CD14-positive monocyte (primary cell): Measurements from ENCODE around the gene FREM3. TPM values are rescaled to one million over a fixed set of nuclear protein-coding genes. Genes with fewer than 3 reads are reported as not detected.

Experiments used
- DNase-seq, 3 donors: peaks; one replicate each; pipeline ENCODE4 v3.0.0-alpha.2; 2011 to 2022
- H2AFZ ChIP-seq: 2 replicates; pipeline ENCODE4 v1.6.0; 2012; ENCODE audit warnings: mild to moderate bottlenecking, low read depth, low read length, inconsistent platforms; ENCODE audit not compliant: insufficient read depth, poor library complexity, severe bottlenecking
- H3K27ac ChIP-seq, 2 donors: 1 replicate in 1 of 2; 2 replicates in 1 of 2; pipeline ENCODE4 v1.5.1; 2012 to 2013; ENCODE audit warnings: low read length in 2 of 2, control low read depth in 1 of 2, inconsistent platforms in 1 of 2, low read depth in 1 of 2, mild to moderate bottlenecking in 1 of 2
- H3K27me3 ChIP-seq, 2 donors: one replicate each; pipeline versions ENCODE4 v1.6.0 to v1.6.1; 2011 to 2013; ENCODE audit warnings: low read length in 2 of 2; ENCODE audit not compliant: control insufficient read depth in 2 of 2, insufficient read depth in 2 of 2
- H3K36me3 ChIP-seq, 2 donors: replicated peaks in 1 of 2; 1 replicate in 1 of 2; 2 replicates in 1 of 2; pipeline versions ENCODE4 v1.5.1 to v1.6.1; 2012 to 2013; ENCODE audit warnings: low read length in 2 of 2, control low read depth in 1 of 2, inconsistent platforms in 1 of 2, mild to moderate bottlenecking in 1 of 2; ENCODE audit not compliant: insufficient read depth in 2 of 2, control insufficient read depth in 1 of 2
- H3K4me1 ChIP-seq, 2 donors: 1 replicate in 1 of 2; 2 replicates in 1 of 2; pipeline versions ENCODE4 v1.5.1 to v1.6.1; 2012 to 2013; ENCODE audit warnings: low read length in 2 of 2, control low read depth in 1 of 2, inconsistent platforms in 1 of 2, mild to moderate bottlenecking in 1 of 2, moderate library complexity in 1 of 2; ENCODE audit not compliant: insufficient read depth in 2 of 2, control insufficient read depth in 1 of 2
- H3K4me2 ChIP-seq: replicated peaks from 2 replicates; pipeline ENCODE3; 2012; ENCODE audit warnings: low read length, moderate library complexity, mild to moderate bottlenecking; ENCODE audit not compliant: poor library complexity, severe bottlenecking; ENCODE audit errors: extremely low read depth
- H3K4me3 ChIP-seq, 3 experiments: fragments of 200-600 bp in 1 of 3; sonication (generic) in 1 of 3; replicated peaks in 1 of 3; 1 replicate in 2 of 3; 2 replicates in 1 of 3; pipeline ENCODE4 v1.5.1; 2011 to 2013; ENCODE audit warnings: low read length in 3 of 3, mild to moderate bottlenecking in 3 of 3, control low read depth in 2 of 3, low read depth in 2 of 3, inconsistent platforms in 1 of 3, moderate library complexity in 1 of 3
- H3K79me2 ChIP-seq: 2 replicates; pipeline ENCODE4 v1.6.0; 2012; ENCODE audit warnings: mild to moderate bottlenecking, control low read depth, inconsistent platforms, low read length, moderate library complexity; ENCODE audit not compliant: insufficient read depth
- H3K9ac ChIP-seq: 2 replicates; pipeline ENCODE4 v1.6.0; 2017; ENCODE audit warnings: low read length, mild to moderate bottlenecking; ENCODE audit not compliant: insufficient read depth, poor library complexity, severe bottlenecking
- H3K9me3 ChIP-seq, 2 donors: replicated peaks in 1 of 2; 1 replicate in 1 of 2; 2 replicates in 1 of 2; pipeline versions ENCODE4 v1.5.1 to v1.6.1; 2012 to 2013; ENCODE audit warnings: low read length in 2 of 2, control low read depth in 1 of 2; ENCODE audit not compliant: control insufficient read depth in 1 of 2, insufficient read depth in 1 of 2
- H4K20me1 ChIP-seq: 2 replicates; pipeline ENCODE4 v1.6.0; 2012; ENCODE audit warnings: mild to moderate bottlenecking, low read length, control low read depth, moderate library complexity; ENCODE audit not compliant: insufficient read depth
- H3K27ac Mint-ChIP-seq, 7 donors: one replicate each; pipeline ENCODE4 v1.8.0; 2020; ENCODE audit warnings: mild to moderate bottlenecking in 7 of 7, mixed read lengths in 7 of 7, moderate library complexity in 6 of 7, inconsistent platforms in 2 of 7
- H3K27me3 Mint-ChIP-seq, 3 donors: one replicate each; pipeline ENCODE4 v1.8.0; 2021 to 2022; ENCODE audit warnings: low read depth in 3 of 3, mild to moderate bottlenecking in 3 of 3, mixed read lengths in 3 of 3, moderate library complexity in 3 of 3, inconsistent platforms in 1 of 3
- H3K36me3 Mint-ChIP-seq, 2 donors: one replicate each; pipeline ENCODE4 v1.8.0; 2020; ENCODE audit warnings: mixed read lengths in 2 of 2, inconsistent platforms in 1 of 2, mild to moderate bottlenecking in 1 of 2
- H3K4me1 Mint-ChIP-seq: one replicate; pipeline ENCODE4 v1.8.0; 2020; ENCODE audit warnings: mild to moderate bottlenecking, mixed read lengths
- H3K4me3 Mint-ChIP-seq, 2 donors: one replicate each; pipeline ENCODE4 v1.8.0; 2020; ENCODE audit warnings: mild to moderate bottlenecking in 2 of 2, mixed read lengths in 2 of 2, moderate library complexity in 1 of 2
- H3K9me3 Mint-ChIP-seq, 7 donors: one replicate each; pipeline ENCODE4 v1.8.0; 2020 to 2022; ENCODE audit warnings: mixed read lengths in 7 of 7, mild to moderate bottlenecking in 6 of 7, moderate library complexity in 6 of 7, inconsistent platforms in 2 of 7
- CTCF ChIP-seq: fragments of 200-600 bp; IDR thresholded peaks from one replicate; pipeline ENCODE4 v1.8.0; 2022; ENCODE audit warnings: antibody characterized with exemption, mild to moderate bottlenecking
- WGBS: methylation state at CpG from one replicate; pipeline ENCODE4 v1.1.5; 2013; ENCODE audit warnings: missing lambda C conversion rate; ENCODE audit not compliant: insufficient coverage; 5-methylcytosine and 5-hydroxymethylcytosine counted together
- intact Hi-C, 2 donors: fragments of 100-400 bp; cut with micrococcal nuclease; formaldehyde crosslinking; loops; one replicate each; pipeline versions ENCODE4 v1.15.0 to v1.15.1; 2023
- polyA plus RNA-seq, 3 donors: library from polyadenylated mRNA; depleted of rRNA in 1 of 3; unstranded in 2 of 3; stranded (reverse) in 1 of 3; fragments of 300-500 nt in 2 of 3; fragments of >200 nt in 1 of 3; fragmentation: Illumina TruSeq in 2 of 3; gene quantifications; 1 replicate in 2 of 3; 2 replicates in 1 of 3; pipeline ENCODE4 v1.2.3, GENCODE V29; 2012 to 2021

FREM3 gene
- polyA plus RNA-seq, 3 donors, result not detected

DNA sequence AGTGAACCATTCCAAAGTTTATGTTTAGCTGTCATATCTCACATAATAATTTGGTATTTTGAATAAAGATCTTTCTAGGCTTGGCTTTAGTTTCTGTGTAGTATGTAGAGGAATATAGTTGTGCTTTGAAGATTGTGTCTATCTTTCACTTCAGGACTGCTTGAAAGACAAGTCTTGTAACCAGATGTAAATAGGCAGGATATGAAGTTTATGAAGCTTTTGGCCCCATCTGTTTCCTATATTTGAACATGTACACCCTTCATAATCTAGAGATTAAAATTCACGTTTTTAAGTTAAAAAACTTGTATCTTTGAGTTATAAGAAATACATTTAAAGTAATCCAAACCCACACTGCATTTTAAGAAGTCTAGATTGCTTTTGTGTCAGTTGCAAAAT lies 11.7 kb upstream of the FREM3 start:
- Histone ChIP-seq H3K79me2 (no peaks in the 10 kb centered on the region), H4K20me1 (no peaks in the 10 kb centered on the region), H3K27me3 (no peaks in the 10 kb centered on the region), H3K36me3 (no peaks in the 10 kb centered on the region), H2AFZ (no peak overlapping the region), H3K27ac (no peak overlapping the region), H3K9ac (no peak overlapping the region), H3K9me3 (no peaks in the 10 kb centered on the region), H3K4me3 (no peak overlapping the region), H3K4me1 (no peaks in the 10 kb centered on the region), H3K4me2 (no peak overlapping the region)
- no peak for TF ChIP-seq CTCF
- peaks cover 0 to 3% (median 2%) of the 10 kb centered on the region in 3 donors for H3K27me3 Mint-ChIP-seq
- H3K36me3 Mint-ChIP-seq, result no peaks in the 10 kb centered on the region
- WGBS, result no CpG with 5 or more reads among the region's 1 CpG
- H3K4me1 Mint-ChIP-seq, result no peaks in the 10 kb centered on the region
- DNase-seq, result no peak
- no peak overlapping the region for H3K27ac Mint-ChIP-seq
- H3K9me3 Mint-ChIP-seq, result peaks cover 0 to 2% (median 0%) of the 10 kb centered on the region in 7 donors
- H3K4me3 Mint-ChIP-seq, result no peak overlapping the region
- intact Hi-C loops, result no loop called here

DNA sequence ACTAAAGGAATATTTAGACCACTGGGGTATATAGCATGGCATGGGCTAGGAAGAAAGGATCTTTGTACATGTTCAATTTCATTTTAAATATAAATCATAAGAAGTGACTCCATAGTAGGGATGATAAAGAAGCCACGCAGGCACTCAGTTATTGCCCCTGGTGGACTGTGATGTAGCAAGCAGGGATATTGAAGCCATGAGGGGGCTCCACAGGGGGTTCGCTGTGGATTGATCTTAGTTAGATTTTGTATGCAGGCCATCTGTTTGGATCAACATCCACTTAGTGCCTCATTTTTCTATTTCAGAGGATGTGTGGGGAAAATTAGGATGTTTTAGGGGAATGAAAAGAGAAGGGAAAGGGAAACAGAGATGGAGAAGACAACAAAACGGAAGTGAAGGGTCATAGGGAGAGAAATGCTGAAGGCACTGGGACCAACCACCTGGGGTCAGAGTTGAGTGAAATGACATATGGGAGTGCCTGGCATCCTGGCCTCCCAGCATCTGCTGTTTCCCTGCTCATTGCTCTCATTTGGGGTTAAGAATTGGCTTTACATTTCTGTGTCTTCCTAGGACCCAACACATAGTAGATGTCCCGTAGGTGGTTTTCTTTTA lies 11.2 kb upstream of the FREM3 start:
- H3K9me3 Mint-ChIP-seq, result peaks cover 0 to 2% (median 0%) of the 10 kb centered on the region in 7 donors
- DNase-seq, result no peak
- WGBS, result 94% methylated on average over 2 of the region's 4 CpGs
- no peak overlapping the region for H2AFZ ChIP-seq
- H3K27ac Mint-ChIP-seq, result no peak overlapping the region
- no peaks in the 10 kb centered on the region for H3K4me1 ChIP-seq
- H3K4me1 Mint-ChIP-seq, result no peaks in the 10 kb centered on the region
- H3K36me3 Mint-ChIP-seq, result no peaks in the 10 kb centered on the region
- H3K27ac ChIP-seq, result no peak overlapping the region
- H3K27me3 Mint-ChIP-seq, result peaks cover 0 to 3% (median 2%) of the 10 kb centered on the region in 3 donors
- H3K27me3 ChIP-seq, result no peaks in the 10 kb centered on the region
- H3K79me2 ChIP-seq, result no peaks in the 10 kb centered on the region
- no peaks in the 10 kb centered on the region for H3K36me3 ChIP-seq
- no peak overlapping the region for H3K4me3 ChIP-seq
- no peak overlapping the region for H3K4me3 Mint-ChIP-seq
- intact Hi-C loops, result no loop called here
- no peak overlapping the region for H3K9ac ChIP-seq
- TF ChIP-seq CTCF, result no peak
- no peaks in the 10 kb centered on the region for H3K9me3 ChIP-seq
- no peaks in the 10 kb centered on the region for H4K20me1 ChIP-seq
- H3K4me2 ChIP-seq, result no peak overlapping the region
